IMR-90 (cell line): ENCODE results near the gene TENM3. TPM values are rescaled to one million over a fixed set of nuclear protein-coding genes. Genes with fewer than 3 reads are reported as not detected.
A peak's percentile ranks its signal among the peaks of the same experiment; 100 is the strongest.

Experiments used
- ATAC-seq: fragments of 200-7000 bp; cut with Tn5 transposase; 2 replicates; pipeline ENCODE4 v1.9.1; 2020; ENCODE audit warnings: low read depth, mild to moderate bottlenecking, moderate library complexity
- BruUV-seq: library from RNA; stranded (reverse); fragments of 400-500 nt; replicated peaks from 2 replicates; lab custom pipeline; 2021; lab: Mats Ljungman, UMichigan
- CTCF ChIA-PET: fragments of 300-600 bp; formaldehyde crosslinking; extraction: SDS; loops from one replicate; lab custom pipeline; 2021; ENCODE audit warnings: antibody characterized with exemption; lab: Yijun Ruan, JAX
- POLR2A ChIA-PET: fragments of 300-600 bp; sonication (Branson Sonifier 250); formaldehyde crosslinking; loops from one replicate; lab custom pipeline; 2022; ENCODE audit warnings: antibody characterized with exemption; ENCODE audit not compliant: unreplicated experiment; lab: Charles Lee
- DNase-seq: peaks from one replicate; pipeline ENCODE4 v3.0.0; 2013
- H2AFZ ChIP-seq: replicated peaks from 2 replicates; pipeline ENCODE3; 2013; ENCODE audit warnings: low read length, mild to moderate bottlenecking; ENCODE audit not compliant: poor library complexity
- H2AK5ac ChIP-seq: 2 replicates; pipeline ENCODE4 v1.6.1; 2013; ENCODE audit warnings: low read depth, low read length, inconsistent platforms
- H2AK9ac ChIP-seq: replicated peaks from 2 replicates; pipeline ENCODE3; 2013; ENCODE audit warnings: mild to moderate bottlenecking, low read depth, low read length, moderate library complexity; ENCODE audit not compliant: poor library complexity
- H2BK120ac ChIP-seq: 2 replicates; pipeline ENCODE4 v1.6.1; 2013; ENCODE audit warnings: low read depth, low read length, inconsistent platforms
- H2BK15ac ChIP-seq: 3 replicates; pipeline ENCODE4 v1.6.1; 2013; ENCODE audit warnings: low read depth, low read length, inconsistent platforms
- H2BK20ac ChIP-seq: 2 replicates; pipeline ENCODE4 v1.6.1; 2013; ENCODE audit warnings: low read depth, mild to moderate bottlenecking, inconsistent platforms, low read length, moderate library complexity
- H2BK5ac ChIP-seq: 2 replicates; pipeline ENCODE4 v1.6.1; 2013; ENCODE audit warnings: mild to moderate bottlenecking, low read depth, low read length, inconsistent platforms; ENCODE audit not compliant: poor library complexity, severe bottlenecking
- H3K14ac ChIP-seq: replicated peaks from 2 replicates; pipeline ENCODE4 v1.6.1; 2013; ENCODE audit warnings: low read depth, low read length, inconsistent platforms
- H3K18ac ChIP-seq: 2 replicates; pipeline ENCODE4 v1.6.1; 2013; ENCODE audit warnings: low read depth, low read length, control low read depth
- H3K23ac ChIP-seq: 2 replicates; pipeline ENCODE4 v1.6.1; 2013; ENCODE audit warnings: low read depth, low read length, inconsistent platforms
- H3K27ac ChIP-seq: 2 replicates; pipeline ENCODE4 v1.5.1; 2013; ENCODE audit warnings: mild to moderate bottlenecking, control low read depth, low read length; ENCODE audit not compliant: insufficient read depth
- H3K27me3 ChIP-seq: 2 replicates; pipeline ENCODE4 v1.6.1; 2013; ENCODE audit warnings: low read length; ENCODE audit not compliant: control insufficient read depth, insufficient read depth
- H3K36me3 ChIP-seq: 2 replicates; pipeline ENCODE4 v1.6.1; 2013; ENCODE audit warnings: low read length, mixed read lengths; ENCODE audit not compliant: control insufficient read depth, insufficient read depth
- H3K4ac ChIP-seq: 2 replicates; pipeline ENCODE4 v1.6.1; 2013; ENCODE audit warnings: low read depth, low read length, inconsistent platforms
- H3K4me1 ChIP-seq: 2 replicates; pipeline ENCODE4 v1.6.1; 2013; ENCODE audit warnings: low read length, mixed read lengths; ENCODE audit not compliant: control insufficient read depth, insufficient read depth
- H3K4me2 ChIP-seq: 2 replicates; pipeline ENCODE4 v1.6.1; 2013; ENCODE audit warnings: low read depth, mild to moderate bottlenecking, control low read depth, low read length, moderate library complexity
- H3K4me3 ChIP-seq: 2 replicates; pipeline ENCODE4 v1.5.1; 2013; ENCODE audit warnings: low read depth, mild to moderate bottlenecking, control low read depth, low read length, moderate library complexity; ENCODE audit not compliant: insufficient read depth
- H3K56ac ChIP-seq: 2 replicates; pipeline ENCODE4 v1.6.1; 2013; ENCODE audit warnings: low read length, inconsistent platforms; ENCODE audit not compliant: insufficient read depth; ENCODE audit errors: extremely low read depth
- H3K79me1 ChIP-seq, 2 experiments: 2 replicates each; pipeline ENCODE4 v1.6.1; 2013; ENCODE audit warnings: low read length in 2 of 2, inconsistent platforms in 1 of 2, low read depth in 1 of 2
- H3K9ac ChIP-seq: 2 replicates; pipeline ENCODE4 v1.6.1; 2013; ENCODE audit warnings: low read depth, low read length, control low read depth
- H3K9me1 ChIP-seq: 2 replicates; pipeline ENCODE4 v1.6.1; 2013; ENCODE audit warnings: low read length, inconsistent platforms; ENCODE audit not compliant: insufficient read depth
- H3K9me3 ChIP-seq: 2 replicates; pipeline ENCODE4 v1.6.1; 2013; ENCODE audit warnings: low read length; ENCODE audit not compliant: control insufficient read depth, insufficient read depth
- H4K20me1 ChIP-seq: 2 replicates; pipeline ENCODE4 v1.6.1; 2013; ENCODE audit warnings: low read length, inconsistent platforms; ENCODE audit not compliant: insufficient read depth
- H4K5ac ChIP-seq: 2 replicates; pipeline ENCODE4 v1.6.1; 2013; ENCODE audit warnings: mild to moderate bottlenecking, low read depth, low read length, control low read depth
- H4K8ac ChIP-seq, 2 experiments: 2 replicates each; pipeline ENCODE4 v1.6.1; 2013; ENCODE audit warnings: low read depth in 2 of 2, low read length in 2 of 2, control low read depth in 1 of 2, inconsistent platforms in 1 of 2
- H4K91ac ChIP-seq: 2 replicates; pipeline ENCODE4 v1.6.1; 2013; ENCODE audit warnings: low read depth, low read length, inconsistent platforms; ENCODE audit not compliant: insufficient read depth
- CEBPB ChIP-seq: IDR thresholded peaks from 2 replicates; pipeline ENCODE4 v1.6.1; 2012; ENCODE audit warnings: low read depth, low read length, improper control_type of control experiment
- MAFK ChIP-seq: IDR thresholded peaks from 2 replicates; pipeline ENCODE4 v1.6.1; 2012; ENCODE audit warnings: low read depth, low read length, improper control_type of control experiment
- USF2 ChIP-seq: fragments of 150-350 bp; IDR thresholded peaks from 2 replicates; pipeline ENCODE4 v1.6.1; 2017; ENCODE audit warnings: mild to moderate bottlenecking, antibody characterized with exemption, low read length, low read depth
- WGBS, 2 experiments: methylation state at CpG; one replicate each; pipeline versions ENCODE4 v1.1.5 to v1.1.7; 2013; ENCODE audit warnings: missing lambda C conversion rate in 2 of 2; ENCODE audit not compliant: insufficient read length in 1 of 2; ENCODE audit errors: extremely low coverage in 2 of 2; 5-methylcytosine and 5-hydroxymethylcytosine counted together
- dilution Hi-C: fragments of 300-500 bp; cut with HindIII; formaldehyde crosslinking; loops from one replicate; pipeline ENCODE4 v1.14.3; 2018; ENCODE audit warnings: low sequenced_read_pairs; ENCODE audit not compliant: unreplicated experiment
- in situ Hi-C: fragments of 300-500 bp; cut with MboI; formaldehyde crosslinking; loops from 3 replicates; pipeline ENCODE4 v1.14.3; 2019; ENCODE audit warnings: low sequenced_read_pairs, inconsistent platforms, mixed read lengths
- intact Hi-C: fragments of 100-400 bp; cut with micrococcal nuclease; formaldehyde crosslinking; loops from 2 replicates; pipeline ENCODE4 v1.10.0; 2022
- polyA plus RNA-seq, 3 experiments: library from polyadenylated mRNA; depleted of rRNA; stranded (reverse); fragments of >200 nt; gene quantifications; 2 replicates each; pipeline ENCODE4 v1.2.3, GENCODE V29; 2012; ENCODE audit warnings: low replicate concordance in 1 of 3
- total RNA-seq: library from RNA; depleted of rRNA; stranded (reverse); fragments of >200 nt; gene quantifications from 2 replicates; pipeline ENCODE4 v1.2.3, GENCODE V29; 2012

The TENM3 gene
- total and polyA plus RNA-seq, 2 of the 4 experiments (the other 2 are of a cell fraction) = 29.9 to 173 TPM

- ChIA-PET CTCF (no interaction called here), POLR2A (no interaction called here)
- Histone ChIP-seq H3K4ac (peak overlapping the region; percentile 69), H3K56ac (no peak overlapping the region), H2AFZ (peak overlapping the region; percentile 12), H4K91ac (no peak overlapping the region; the same call in 1 of the 2 replicates), H3K9ac (no peak overlapping the region), H2BK5ac (peak overlapping the region; percentile 22), H3K27me3 (no peaks in the 10 kb centered on the region), H3K79me1 (no peaks in the 10 kb centered on the region; a peak in 1 of 4 replicates), H3K9me1 (no peaks in the 10 kb centered on the region), H4K5ac (no peak overlapping the region; the same call in 1 of the 2 replicates), H4K20me1 (no peaks in the 10 kb centered on the region), H3K4me3 (no peak overlapping the region), H4K8ac (peak overlapping the region; percentile 34 to 36; a peak in 1 of 4 replicates), H3K27ac (no peak overlapping the region), H3K9me3 (peaks cover 7% of the 10 kb centered on the region; the same call in 1 of the 2 replicates), H2AK9ac (no peak overlapping the region), H3K18ac (peak overlapping the region; percentile 28; the same call in 1 of the 2 replicates), H2AK5ac (peak overlapping the region; percentile 17; the same call in 1 of the 2 replicates), H3K4me2 (no peak overlapping the region), H3K36me3 (no peaks in the 10 kb centered on the region), H2BK20ac (peak overlapping the region; percentile 55; the same call in 1 of the 2 replicates), H3K4me1 (peaks cover 5% of the 10 kb centered on the region), H2BK15ac (0 out of 3 replicates have a peak overlapping the region, but pooled peaks have one; percentile 3), H2BK120ac (peak overlapping the region; percentile 16; the same call in 1 of the 2 replicates), H3K23ac (no peak overlapping the region), H3K14ac (no peak overlapping the region; the same call in 1 of the 2 replicates)
- dilution Hi-C loops = no loop called here
- WGBS, 2 experiments = 87 to 100% methylated on average over 1 to 3 of the region's 8 CpGs
- no TSS peak for BruUV-seq
- no peak for TF ChIP-seq USF2
- TF ChIP-seq CEBPB = peak; percentile 79
- TF ChIP-seq MAFK = no peak
- no peak for ATAC-seq
- in situ Hi-C loops = no loop called here
- intact Hi-C loops = no loop called here
- peak; percentile 68 for DNase-seq
Observed at GRCh38 chr4:182649698-182650477, 406.7 kb downstream of the TENM3 start.
